ENCODE results near the gene EFNA5. TPM values are rescaled to one million over a fixed set of nuclear protein-coding genes. Genes with fewer than 3 reads are reported as not detected.

The EFNA5 gene
- total RNA-seq, 1 donor from 2014 or later, result 10.2 TPM

GRCh38 chr5:107639990-107640389 is 30.7 kb downstream of the EFNA5 start:
- no peak for DNase-seq
- ATAC-seq, result no peak
- H3K27me3 ChIP-seq (ENCODE audit: low read depth), result no peaks in the 10 kb centered on the region
- no peak overlapping the region for H3K27ac ChIP-seq
- no peaks in the 10 kb centered on the region for H3K9me3 ChIP-seq
- no peak overlapping the region for H3K4me3 ChIP-seq
- no peaks in the 10 kb centered on the region for H3K36me3 ChIP-seq
- no peaks in the 10 kb centered on the region for H3K4me1 ChIP-seq
- intact Hi-C loops (cut with DNase I), result no loop called here
- TF ChIP-seq, protein P1, sequence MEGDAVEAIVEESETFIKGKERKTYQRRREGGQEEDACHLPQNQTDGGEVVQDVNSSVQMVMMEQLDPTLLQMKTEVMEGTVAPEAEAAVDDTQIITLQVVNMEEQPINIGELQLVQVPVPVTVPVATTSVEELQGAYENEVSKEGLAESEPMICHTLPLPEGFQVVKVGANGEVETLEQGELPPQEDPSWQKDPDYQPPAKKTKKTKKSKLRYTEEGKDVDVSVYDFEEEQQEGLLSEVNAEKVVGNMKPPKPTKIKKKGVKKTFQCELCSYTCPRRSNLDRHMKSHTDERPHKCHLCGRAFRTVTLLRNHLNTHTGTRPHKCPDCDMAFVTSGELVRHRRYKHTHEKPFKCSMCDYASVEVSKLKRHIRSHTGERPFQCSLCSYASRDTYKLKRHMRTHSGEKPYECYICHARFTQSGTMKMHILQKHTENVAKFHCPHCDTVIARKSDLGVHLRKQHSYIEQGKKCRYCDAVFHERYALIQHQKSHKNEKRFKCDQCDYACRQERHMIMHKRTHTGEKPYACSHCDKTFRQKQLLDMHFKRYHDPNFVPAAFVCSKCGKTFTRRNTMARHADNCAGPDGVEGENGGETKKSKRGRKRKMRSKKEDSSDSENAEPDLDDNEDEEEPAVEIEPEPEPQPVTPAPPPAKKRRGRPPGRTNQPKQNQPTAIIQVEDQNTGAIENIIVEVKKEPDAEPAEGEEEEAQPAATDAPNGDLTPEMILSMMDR (IDR thresholded peaks at IDR 0.05), result no peak

- Histone ChIP-seq H3K27me3 (ENCODE audit: low read depth) (no peaks in the 10 kb centered on the region), H3K4me3 (no peak overlapping the region), H3K27ac (no peak overlapping the region), H3K4me1 (no peaks in the 10 kb centered on the region), H3K36me3 (no peaks in the 10 kb centered on the region), H3K9me3 (no peaks in the 10 kb centered on the region)
- intact Hi-C loops (cut with DNase I), result no loop called here
- no peak for ATAC-seq
- TF ChIP-seq, protein P1 (IDR thresholded peaks at IDR 0.05), result no peak
- DNase-seq, result no peak
Observed at GRCh38 chr5:107636555-107636954, 34.2 kb downstream of the EFNA5 start.

GRCh38 chr5:107636068-107636467 is 34.7 kb downstream of the EFNA5 start:
- Histone ChIP-seq H3K4me3 (no peak overlapping the region), H3K4me1 (no peaks in the 10 kb centered on the region), H3K9me3 (no peaks in the 10 kb centered on the region), H3K36me3 (no peaks in the 10 kb centered on the region), H3K27ac (no peak overlapping the region), H3K27me3 (ENCODE audit: low read depth) (no peaks in the 10 kb centered on the region)
- DNase-seq, result no peak
- ATAC-seq, result no peak
- TF ChIP-seq, protein P1 (IDR thresholded peaks at IDR 0.05), result no peak
- intact Hi-C loops (cut with DNase I), result no loop called here

GRCh38 chr5:107634981-107635848 is 35.5 kb downstream of the EFNA5 start:
- DNase-seq (no peak), ATAC-seq (no peak)
- TF ChIP-seq, protein P1 (IDR thresholded peaks at IDR 0.05), result no peak
- H3K4me1 ChIP-seq, result no peaks in the 10 kb centered on the region
- no peaks in the 10 kb centered on the region for H3K27me3 ChIP-seq (ENCODE audit: low read depth)
- intact Hi-C loops (cut with DNase I), result no loop called here
- H3K4me3 ChIP-seq, result no peak overlapping the region
- no peaks in the 10 kb centered on the region for H3K9me3 ChIP-seq
- H3K36me3 ChIP-seq, result no peaks in the 10 kb centered on the region
- H3K27ac ChIP-seq, result no peak overlapping the region

DNA sequence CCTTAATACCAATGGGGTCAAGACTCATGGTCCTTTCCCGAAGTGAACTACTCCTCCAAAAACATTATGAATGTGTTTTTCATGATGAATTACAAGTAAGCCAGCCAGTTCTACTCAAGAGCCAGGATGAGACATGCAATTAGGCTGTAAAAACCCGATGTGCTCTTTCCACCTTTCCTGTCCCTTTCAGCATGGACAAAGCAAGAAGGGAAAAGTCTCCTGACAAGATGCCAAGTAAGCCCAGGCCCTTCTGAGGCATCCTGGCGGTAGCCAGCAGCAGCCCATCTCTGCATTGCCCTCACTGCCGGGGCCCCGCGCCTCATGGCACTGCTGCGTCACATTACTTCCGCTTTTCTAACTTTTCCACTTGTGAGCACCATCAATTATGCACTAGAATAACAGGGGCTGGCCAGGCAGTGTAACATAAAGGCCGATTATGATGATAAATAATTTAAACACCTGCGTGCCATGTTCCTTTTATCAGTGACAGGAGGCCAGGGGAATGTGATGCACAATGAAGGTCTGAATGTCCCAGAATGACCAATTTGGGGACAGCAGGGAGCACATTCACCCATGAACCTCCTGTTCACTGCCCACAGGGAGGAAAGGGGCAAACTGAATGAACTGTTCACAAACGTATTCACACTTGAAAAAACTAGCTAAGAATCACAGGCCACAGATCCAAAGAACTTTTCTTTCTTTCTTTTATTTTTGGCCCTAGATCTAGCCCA is 37.4 kb downstream of the EFNA5 start:
- TF ChIP-seq, protein P1 (IDR thresholded peaks at IDR 0.05), result no peak
- Histone ChIP-seq H3K36me3 (no peaks in the 10 kb centered on the region), H3K4me1 (no peaks in the 10 kb centered on the region), H3K27ac (no peak overlapping the region), H3K9me3 (no peaks in the 10 kb centered on the region), H3K27me3 (ENCODE audit: low read depth) (no peaks in the 10 kb centered on the region), H3K4me3 (no peak overlapping the region)
- DNase-seq (no peak), ATAC-seq (no peak)
- intact Hi-C loops (cut with DNase I), result no loop called here

Measured in lower lobe of right lung (tissue), 2 donors.